DOHH2 (cell line): ENCODE results near the gene ZNF84.

Experiments used
- H3F3A ChIP-seq: fragments of 200-600 bp; sonication (generic), shearing (Covaris generic); 2 replicates; pipeline ENCODE4 v1.6.0; 2016; ENCODE audit warnings: antibody characterized with exemption, mild to moderate bottlenecking; ENCODE audit not compliant: control insufficient read depth, insufficient read depth
- H3K27ac ChIP-seq: fragments of 200-600 bp; sonication (generic); 2 replicates; pipeline ENCODE4 v1.5.1; 2014; ENCODE audit warnings: low read depth, mild to moderate bottlenecking, low read length, moderate library complexity
- H3K27me3 ChIP-seq: fragments of 200-600 bp; sonication (generic); 2 replicates; pipeline ENCODE4 v1.6.1; 2014; ENCODE audit warnings: mild to moderate bottlenecking, low read length, mixed read lengths; ENCODE audit not compliant: control insufficient read depth
- H3K36me3 ChIP-seq: fragments of 200-600 bp; sonication (generic); 2 replicates; pipeline ENCODE4 v1.6.1; 2014; ENCODE audit warnings: mild to moderate bottlenecking, low read length, moderate library complexity, mixed read lengths; ENCODE audit not compliant: control insufficient read depth
- H3K4me1 ChIP-seq: fragments of 200-600 bp; sonication (generic); 2 replicates; pipeline ENCODE4 v1.6.1; 2014; ENCODE audit warnings: mild to moderate bottlenecking, low read length, mixed read lengths; ENCODE audit not compliant: control insufficient read depth
- H3K4me2 ChIP-seq: fragments of 200-600 bp; sonication (generic); 2 replicates; pipeline ENCODE4 v1.6.0; 2014; ENCODE audit warnings: mild to moderate bottlenecking, low read length, moderate library complexity
- H3K4me3 ChIP-seq: fragments of 200-600 bp; sonication (generic); 2 replicates; pipeline ENCODE4 v1.5.1; 2014; ENCODE audit warnings: mild to moderate bottlenecking, low read length, mixed read lengths
- H3K79me2 ChIP-seq: fragments of 200-600 bp; sonication (generic); 2 replicates; pipeline ENCODE4 v1.6.1; 2014; ENCODE audit warnings: mild to moderate bottlenecking, low read length, mixed read lengths; ENCODE audit not compliant: control insufficient read depth
- H3K9me2 ChIP-seq: fragments of 200-600 bp; sonication (generic); replicated peaks from 2 replicates; pipeline ENCODE4 v1.6.1; 2014; ENCODE audit warnings: mild to moderate bottlenecking, low read length, mixed read lengths; ENCODE audit not compliant: control insufficient read depth
- H3K9me3 ChIP-seq: fragments of 200-600 bp; sonication (generic); 2 replicates; pipeline ENCODE4 v1.6.1; 2014; ENCODE audit warnings: antibody characterized with exemption, low read length, mixed read lengths; ENCODE audit not compliant: control insufficient read depth, insufficient read depth
- H4K20me1 ChIP-seq: fragments of 200-600 bp; sonication (generic); 2 replicates; pipeline ENCODE4 v1.6.0; 2014; ENCODE audit warnings: low read depth, mild to moderate bottlenecking, antibody characterized with exemption, low read length, moderate library complexity; ENCODE audit not compliant: control insufficient read depth, insufficient read depth
- CTCF ChIP-seq: fragments of 200-600 bp; sonication (generic); IDR thresholded peaks from one replicate; pipeline ENCODE4 v1.5.1; 2014; ENCODE audit warnings: antibody characterized with exemption, mild to moderate bottlenecking, low read depth, low read length; ENCODE audit not compliant: poor library complexity, severe bottlenecking
- EZH2phosphoT487 ChIP-seq: fragments of 200-600 bp; sonication (generic); IDR thresholded peaks from 2 replicates; pipeline ENCODE4 v1.6.1; 2017; ENCODE audit warnings: borderline replicate concordance, mild to moderate bottlenecking, antibody characterized with exemption, low read length, moderate library complexity, mixed read lengths

ZNF84 gene

GRCh38 chr12:133080368-133081158, 43.3 kb downstream of the ZNF84 start, which contains the start of gene ZNF140:
Gene ZNF140, plus strand, starts transcription at chr12:133080923. Its CDS starts 398 bp downstream, at chr12:133081321.
- Histone ChIP-seq H3K27me3 (no peaks in the 10 kb centered on the region), H3K9me2 (no peaks in the 10 kb centered on the region), H3K9me3 (peaks cover 51% of the 10 kb centered on the region), H3K4me3 (peak within 1 kb of the TSS; percentile 81), H3K4me1 (peaks cover 13% of the 10 kb centered on the region), H4K20me1 (no peaks in the 10 kb centered on the region), H3K4me2 (peak within 1 kb of the TSS; percentile 71), H3K36me3 (peaks cover 39% of the 10 kb centered on the region), H3K79me2 (peaks cover 6% of the 10 kb centered on the region; the same call in 1 of the 2 replicates), H3K27ac (peak within 1 kb of the TSS; percentile 81), H3F3A (peaks cover 3% of the 10 kb centered on the region; the same call in 1 of the 2 replicates)
- TF ChIP-seq EZH2phosphoT487 (no peak), CTCF (peak; percentile 28)

GRCh38 chr12:133081159-133081780, 44.0 kb downstream of the ZNF84 start:
- peaks cover 3% of the 10 kb centered on the region; the same call in 1 of the 2 replicates for H3F3A ChIP-seq
- no peaks in the 10 kb centered on the region for H3K27me3 ChIP-seq
- peaks cover 46% of the 10 kb centered on the region for H3K36me3 ChIP-seq
- no peaks in the 10 kb centered on the region for H3K9me2 ChIP-seq
- peak overlapping the region; percentile 81 for H3K4me3 ChIP-seq
- H4K20me1 ChIP-seq, result no peaks in the 10 kb centered on the region
- H3K79me2 ChIP-seq, result peaks cover 6% of the 10 kb centered on the region; the same call in 1 of the 2 replicates
- H3K9me3 ChIP-seq, result peaks cover 55% of the 10 kb centered on the region
- peaks cover 13% of the 10 kb centered on the region for H3K4me1 ChIP-seq
- H3K4me2 ChIP-seq, result peak overlapping the region; percentile 71
- TF ChIP-seq CTCF (no peak), EZH2phosphoT487 (no peak)
- peak overlapping the region; percentile 81 for H3K27ac ChIP-seq

- Histone ChIP-seq H3K79me2 (peaks cover 6% of the 10 kb centered on the region; the same call in 1 of the 2 replicates), H3K27ac (no peak overlapping the region), H3K36me3 (peaks cover 53% of the 10 kb centered on the region), H3K4me3 (no peak overlapping the region), H3K4me2 (no peak overlapping the region), H3K4me1 (peaks cover 13% of the 10 kb centered on the region), H3F3A (peaks cover 3% of the 10 kb centered on the region; the same call in 1 of the 2 replicates), H3K27me3 (no peaks in the 10 kb centered on the region), H3K9me2 (no peaks in the 10 kb centered on the region), H4K20me1 (no peaks in the 10 kb centered on the region), H3K9me3 (peaks cover 47% of the 10 kb centered on the region)
- TF ChIP-seq EZH2phosphoT487 (no peak), CTCF (no peak)
These were observed 46.0 kb downstream of the ZNF84 start for GRCh38 chr12:133083345-133083744.
